K562 (cell line): ENCODE data around the gene RETN. TPM values are rescaled to one million over a fixed set of nuclear protein-coding genes. Genes with fewer than 3 reads are reported as not detected.
A peak's percentile ranks its signal among the peaks of the same experiment; 100 is the strongest.

Source experiments
- ATAC-seq: fragments of 200-7000 bp; cut with Tn5 transposase; 3 replicates; pipeline ENCODE4 v1.9.1; 2020; ENCODE audit warnings: moderate library complexity
- BruUV-seq: library from RNA; stranded (reverse); fragments of 400-500 nt; replicated peaks from 2 replicates; lab custom pipeline; 2021; lab: Mats Ljungman, UMichigan
- CTCF ChIA-PET: fragments of 300-600 bp; formaldehyde crosslinking; extraction: SDS; loops from one replicate; lab custom pipeline; 2021; ENCODE audit warnings: low intra/inter-chr PET ratio; lab: Yijun Ruan, JAX
- POLR2A ChIA-PET: fragments of 300-600, 350-650 bp; sonication (Branson Sonifier 250); formaldehyde crosslinking; extraction: SDS; loops from one replicate; lab custom pipeline; 2021; ENCODE audit warnings: antibody characterized with exemption, inconsistent platforms; lab: Yijun Ruan, JAX
- DNase-seq, 4 experiments: peaks; one replicate each; pipeline versions ENCODE4 v3.0.0 to v3.0.0-alpha.2; 2011 to 2018; ENCODE audit warnings: low spot score in 3 of 4, mixed read lengths in 3 of 4; ENCODE audit errors: extremely low read depth in 1 of 4
- FAIRE-seq: peaks from 2 replicates; lab custom pipeline; 2011; peaks lifted over from hg19 to GRCh38; lab: Jason Lieb, UNC
- H2AFZ ChIP-seq: 2 replicates; pipeline ENCODE4 v1.6.0; 2011; ENCODE audit warnings: low read depth, low read length, control low read depth, inconsistent platforms
- H3K27ac ChIP-seq: fragments of 200-600 bp; 3 replicates; pipeline ENCODE4 v1.8.0; 2011; ENCODE audit warnings: low read depth, mild to moderate bottlenecking, control low read depth, inconsistent platforms, low read length, moderate library complexity, mixed read lengths; ENCODE audit errors: extremely low read depth
- H3K27me3 ChIP-seq, 2 experiments: fragments of 300-600 bp in 1 of 2; 2 replicates in 1 of 2; 3 replicates in 1 of 2; pipeline versions ENCODE4 v1.6.0 to v1.8.0; 2011; ENCODE audit warnings: inconsistent platforms in 2 of 2, low read length in 2 of 2, mild to moderate bottlenecking in 1 of 2, mixed read lengths in 1 of 2, moderate library complexity in 1 of 2; ENCODE audit not compliant: control insufficient read depth in 2 of 2, insufficient read depth in 2 of 2
- H3K36me3 ChIP-seq: fragments of 300-600 bp; 3 replicates; pipeline ENCODE4 v1.8.0; 2011; ENCODE audit warnings: mild to moderate bottlenecking, low read length, inconsistent platforms; ENCODE audit not compliant: control insufficient read depth, insufficient read depth
- H3K4me1 ChIP-seq, 2 experiments: fragments of 200-600 bp in 1 of 2; replicated peaks in 1 of 2; 2 replicates in 1 of 2; 3 replicates in 1 of 2; pipeline versions ENCODE4 v1.5.1 to v1.8.0; 2011; ENCODE audit warnings: inconsistent platforms in 2 of 2, low read length in 2 of 2, mild to moderate bottlenecking in 1 of 2, mixed read lengths in 1 of 2, moderate library complexity in 1 of 2; ENCODE audit not compliant: control insufficient read depth in 2 of 2, insufficient read depth in 2 of 2
- H3K4me2 ChIP-seq: 2 replicates; pipeline ENCODE4 v1.6.1; 2011; ENCODE audit warnings: low read length, control low read depth, inconsistent platforms, mixed read lengths; ENCODE audit not compliant: insufficient read depth
- H3K4me3 ChIP-seq: fragments of 200-600 bp; sonication (generic), shearing (Covaris generic); 2 replicates; pipeline ENCODE4 v1.5.1; 2016; ENCODE audit warnings: control low read depth, inconsistent platforms
- H3K79me2 ChIP-seq: fragments of 200-600 bp; 3 replicates; pipeline ENCODE4 v1.8.0; 2011; ENCODE audit warnings: low read length, inconsistent platforms; ENCODE audit not compliant: control insufficient read depth, insufficient read depth
- H3K9ac ChIP-seq, 2 experiments: 2 replicates each; pipeline versions ENCODE4 v1.6.0 to v1.6.1; 2011; ENCODE audit warnings: low read depth in 2 of 2, low read length in 2 of 2, control low read depth in 1 of 2, inconsistent platforms in 1 of 2, mild to moderate bottlenecking in 1 of 2, mixed read lengths in 1 of 2; ENCODE audit not compliant: insufficient read depth in 1 of 2
- H3K9me1 ChIP-seq: one replicate; pipeline ENCODE4 v1.6.0; 2011; ENCODE audit warnings: inconsistent platforms, mild to moderate bottlenecking, low read length, moderate library complexity; ENCODE audit not compliant: control insufficient read depth, insufficient read depth
- H3K9me3 ChIP-seq: replicated peaks from 2 replicates; pipeline ENCODE4 v1.5.1; 2011; ENCODE audit warnings: low read depth, low read length, inconsistent platforms; ENCODE audit not compliant: control insufficient read depth, insufficient read depth
- H4K20me1 ChIP-seq: replicated peaks from 2 replicates; pipeline ENCODE4 v1.6.1; 2011; ENCODE audit warnings: low read length, inconsistent platforms, mixed read lengths; ENCODE audit not compliant: control insufficient read depth, insufficient read depth
- BCLAF1 ChIP-seq, 2 experiments: fragments of 450-650 bp in 1 of 2; IDR thresholded peaks; 2 replicates each; pipeline ENCODE4 v1.6.1; 2011 to 2017; ENCODE audit warnings: low read depth in 2 of 2, antibody characterized with exemption in 1 of 2, borderline replicate concordance in 1 of 2, low read length in 1 of 2, mild to moderate bottlenecking in 1 of 2, mixed read lengths in 1 of 2; ENCODE audit not compliant: control insufficient read depth in 1 of 2
- HDAC1 ChIP-seq, 2 experiments: fragments of 450-650 bp; IDR thresholded peaks; 2 replicates each; pipeline ENCODE4 v1.6.1; 2016 to 2017; ENCODE audit warnings: inconsistent platforms in 1 of 2, mild to moderate bottlenecking in 1 of 2, moderate library complexity in 1 of 2
- HDAC6 ChIP-seq: IDR thresholded peaks from 2 replicates; pipeline ENCODE4 v1.6.1; 2012; ENCODE audit warnings: low read depth, mild to moderate bottlenecking, control low read depth, inconsistent platforms, low read length, moderate library complexity
- NR2F6 ChIP-seq: fragments of 450-650 bp; formaldehyde crosslinking; IDR thresholded peaks from 2 replicates; pipeline ENCODE4 v1.4.0; 2020; ENCODE audit warnings: mild to moderate bottlenecking
- PHF8 ChIP-seq: fragments of 200-600 bp; sonication (generic); IDR thresholded peaks from 2 replicates; pipeline ENCODE4 v1.6.1; 2012; ENCODE audit warnings: mixed run types, mild to moderate bottlenecking, inconsistent platforms, low read length, moderate library complexity, borderline replicate concordance
- PKNOX1 ChIP-seq: fragments of 450-650 bp; IDR thresholded peaks from 2 replicates; pipeline ENCODE4 v1.6.1; 2016
- PTRF ChIP-seq: fragments of 450-650 bp; IDR thresholded peaks from 2 replicates; pipeline ENCODE4 v1.6.1; 2016; ENCODE audit warnings: mild to moderate bottlenecking, missing genetic modification characterization, missing compliant biosample characterization
- RBM14 ChIP-seq: fragments of 200-400 bp; formaldehyde crosslinking; IDR thresholded peaks from 2 replicates; pipeline ENCODE4 v1.6.1; 2018; ENCODE audit warnings: low read depth, mild to moderate bottlenecking, low read length, moderate library complexity, borderline replicate concordance; ENCODE audit not compliant: insufficient read depth
- RFX5 ChIP-seq: IDR thresholded peaks from 2 replicates; pipeline ENCODE4 v1.6.1; 2011; ENCODE audit warnings: low read depth, mild to moderate bottlenecking, improper control_type of control experiment, low read length
- SIN3B ChIP-seq: fragments of 450-650 bp; IDR thresholded peaks from 2 replicates; pipeline ENCODE4 v1.6.1; 2017; ENCODE audit warnings: low read depth, mild to moderate bottlenecking, moderate library complexity
- SREBF2 ChIP-seq: sonication (generic); formaldehyde crosslinking; IDR thresholded peaks from 2 replicates; pipeline ENCODE4 v1.4.0; 2020; ENCODE audit warnings: mild to moderate bottlenecking, missing genetic modification reagents
- TAF1 ChIP-seq: IDR thresholded peaks from 2 replicates; pipeline ENCODE4 v1.6.1; 2011; ENCODE audit warnings: mild to moderate bottlenecking, low read length, moderate library complexity; ENCODE audit not compliant: insufficient read depth, control insufficient read depth, severe bottlenecking; ENCODE audit errors: extremely low read depth
- TEAD1 ChIP-seq, 2 experiments: fragments of 450-650 bp in 1 of 2; sonication (generic) in 1 of 2; formaldehyde crosslinking; IDR thresholded peaks; 2 replicates each; pipeline versions ENCODE4 v1.4.0 to v1.8.0; 2020 to 2022; ENCODE audit warnings: mild to moderate bottlenecking in 2 of 2, missing genetic modification reagents in 1 of 2
- ZNF282 ChIP-seq: sonication (generic); formaldehyde crosslinking; IDR thresholded peaks from 2 replicates; pipeline ENCODE4 v1.8.1; 2023; ENCODE audit warnings: missing genetic modification reagents
- ZNF408 ChIP-seq: fragments of 250-450 bp; sonication (Bioruptor Pico); IDR thresholded peaks from 2 replicates; pipeline ENCODE4 v1.4.0; 2020; ENCODE audit warnings: low read depth, mild to moderate bottlenecking, moderate library complexity
- ZNF586 ChIP-seq: fragments of 450-650 bp; formaldehyde crosslinking; conservative IDR thresholded peaks from 2 replicates; pipeline ENCODE4 v1.4.0; 2020; ENCODE audit warnings: mild to moderate bottlenecking, moderate library complexity
- ZNF77 ChIP-seq: fragments of 250-450 bp; sonication (Bioruptor Pico); IDR thresholded peaks from 2 replicates; pipeline ENCODE4 v1.5.0; 2020
- WGBS: fragments of 100-300 bp; shearing (Covaris generic); methylation state at CpG from one replicate; pipeline ENCODE4 v1.1.6; 2016; ENCODE audit warnings: low coverage, mixed read lengths; ENCODE audit not compliant: insufficient coverage; ENCODE audit errors: missing lambda C conversion rate; 5-methylcytosine and 5-hydroxymethylcytosine counted together
- in situ Hi-C: fragments of 300-500 bp; cut with MboI; formaldehyde crosslinking; loops from 4 replicates; pipeline ENCODE4 v1.15.0; 2018; ENCODE audit warnings: inconsistent platforms, mixed read lengths
- intact Hi-C: fragments of 100-400 bp; cut with micrococcal nuclease; formaldehyde crosslinking; loops from 2 replicates; pipeline ENCODE4 v1.14.2; 2022
- polyA plus RNA-seq, 8 experiments: library from polyadenylated mRNA; depleted of rRNA in 4 of 8; stranded (reverse) in 5 of 8; unstranded in 3 of 8; fragments of >200 nt; fragmentation: Nextera tagmentation in 2 of 8; fragmentation: Illumina TruSeq in 1 of 8; extraction: Ambion mirVana in 2 of 8; extraction: Trizol in 1 of 8; gene quantifications; 2 replicates each; pipeline versions ENCODE4 v1.2.1 to v1.2.3, GENCODE V29; 2011 to 2014; ENCODE audit warnings: inconsistent platforms in 1 of 8, missing spikeins in 1 of 8
- total RNA-seq, 7 experiments: library from RNA; depleted of rRNA in 6 of 7; stranded (reverse); fragments of >200 nt in 6 of 7; fragmentation: Illumina TruSeq in 2 of 7; extraction: Trizol in 2 of 7; gene quantifications; 2 replicates each; pipeline versions ENCODE4 v1.2.1 to v1.2.3, GENCODE V29; 2011 to 2021; ENCODE audit warnings: low replicate concordance in 1 of 7

Gene RETN
- total and polyA plus RNA-seq, 9 of the 15 experiments (the other 6 are each of a cell fraction or from before 2014, with no cell fraction given), result not detected

- TF ChIP-seq BCLAF1 (IDR thresholded peaks at IDR 0.05; ENCODE audit: borderline replicate concordance in 1 of 2, control insufficient read depth in 1 of 2, low read depth in 2 of 2, low read length in 1 of 2), result no peak
- TF ChIP-seq RBM14, result no peak
- TF ChIP-seq PKNOX1, result no peak
- TF ChIP-seq HDAC6, result no peak
These were observed 32.5 kb upstream of the RETN start (continued) for GRCh38 chr19:7636317-7636690.

GRCh38 chr19:7636691-7637373 lies 32.0 kb upstream of the RETN start, which contains the start of gene STXBP2:
Gene STXBP2 (plus strand): TSS chr19:7637110. CDS start chr19:7637150, 40 bp downstream.
- BruUV-seq, result no TSS peak
- intact Hi-C loops (no loop called here), in situ Hi-C loops (no loop called here)
- peak within 1 kb of the TSS; percentile 97 for H3K9ac ChIP-seq
- WGBS, result 6% methylated on average over 24 of the region's 61 CpGs
- H3K27ac ChIP-seq, result peak within 1 kb of the TSS; percentile 93
- H3K9me1 ChIP-seq, result no peaks in the 10 kb centered on the region
- CTCF ChIA-PET, result no interaction called here
- H4K20me1 ChIP-seq, result peaks cover 14% of the 10 kb centered on the region
- H3K36me3 ChIP-seq, result peaks cover 39% of the 10 kb centered on the region; the same call in 2 of the 3 replicates
- peaks cover 6% of the 10 kb centered on the region; the same call in 1 of the 2 replicates for H3K9me3 ChIP-seq
- H3K4me3 ChIP-seq, result peak within 1 kb of the TSS; percentile 79
- POLR2A ChIA-PET, result interaction anchor here (1.6 to 2.0 kb wide), 4 partner anchors 12 to 69 kb away, joined by 6 to 18 read pairs (median 7); no protein-coding TSS in a partner anchor
- peak; percentile 87 to 98 (median 96) for DNase-seq
- no peaks in the 10 kb centered on the region; a peak in 1 of 5 replicates for H3K27me3 ChIP-seq
- peak; percentile 88 for ATAC-seq
- H3K4me2 ChIP-seq, result peak within 1 kb of the TSS; percentile 95
- H3K4me1 ChIP-seq, result peaks cover 15 to 50% of the 10 kb centered on the region in 2 experiments; a peak in 4 of 5 replicates
- FAIRE-seq, result peak; percentile 81
- peaks cover 40% of the 10 kb centered on the region for H3K79me2 ChIP-seq
- peak within 1 kb of the TSS; percentile 98 for H2AFZ ChIP-seq
- TF ChIP-seq ZNF586 (CRISPR knock-in tag) (no peak), PTRF (tag) (no peak), SIN3B (no peak; the same call in 1 of the 2 replicates), SREBF2 (CRISPR knock-in tag) (no peak), TAF1 (peak; percentile 83), HDAC1 (IDR thresholded peaks at IDR 0.05) (no peak), ZNF408 (no peak), NR2F6 (CRISPR knock-in tag) (no peak), ZNF77 (CRISPR knock-in tag) (no peak), RFX5 (no peak), TEAD1 (CRISPR knock-in tag; IDR thresholded peaks at IDR 0.05) (no peak), ZNF282 (CRISPR knock-in tag) (no peak), PHF8 (peak; percentile 68; the same call in 1 of the 2 replicates)
